Measurements from ENCODE around the gene SHE. TPM values are rescaled to one million over a fixed set of nuclear protein-coding genes. Genes with fewer than 3 reads are reported as not detected.

Gene SHE
- total and polyA plus RNA-seq, 10 of the 15 experiments (the other 5 are each of a cell fraction or from before 2014, with no cell fraction given) = under 0.01 to 0.05 (median 0.03) TPM; not detected in 3

GRCh38 chr1:154533952-154534844 lies 32.0 kb upstream of the SHE start:
- Histone ChIP-seq H4K20me1 (ENCODE audit: control insufficient read depth, insufficient read depth) (no peaks in the 10 kb centered on the region), H3K27me3 (replicated peaks in 1 of 2; ENCODE audit: control insufficient read depth in 2 of 2, insufficient read depth in 2 of 2, low read length in 1 of 2) (peaks cover 0 to 1% of the 10 kb centered on the region in 2 experiments; a peak in 2 of 4 replicates), H3K9ac (ENCODE audit: control insufficient read depth, insufficient read depth, low read length) (no peak overlapping the region), H3K4me1 (ENCODE audit: control insufficient read depth, insufficient read depth, low read length) (no peaks in the 10 kb centered on the region), H2AFZ (ENCODE audit: control insufficient read depth, low read depth, low read length) (no peak overlapping the region), H3K79me2 (ENCODE audit: control insufficient read depth, insufficient read depth, low read length) (no peaks in the 10 kb centered on the region), H3K36me3 (ENCODE audit: control insufficient read depth in 2 of 2, insufficient read depth in 2 of 2, low read length in 1 of 2) (no peaks in the 10 kb centered on the region), H3K4me3 (no peak overlapping the region), H3K9me3 (replicated peaks; ENCODE audit: control insufficient read depth, insufficient read depth, low read length) (no peaks in the 10 kb centered on the region; the same call in 2 of the 3 replicates), H3K4me2 (ENCODE audit: control insufficient read depth, insufficient read depth) (no peak overlapping the region), H3K27ac (ENCODE audit: control insufficient read depth, insufficient read depth) (no peak overlapping the region)
- no peak for FAIRE-seq
- BruUV-seq (replicated peaks) = no TSS peak
- ChIA-PET RAD21 (ENCODE audit: unreplicated experiment) (interaction anchor here (1.0 to 1.2 kb wide), 3 partner anchors 34 to 55 kb away, joined by 3 read pairs; no protein-coding TSS in a partner anchor), SMC1A (ENCODE audit: uncharacterized antibody, unreplicated experiment) (interaction anchor here (1.7 to 3.1 kb wide), 3 partner anchors 12 to 67 kb away, joined by 4 to 16 read pairs (median 15); no protein-coding TSS in a partner anchor), CTCF (interaction anchor here (0.6 to 4.6 kb wide), 13 partner anchors 12 to 498 kb away, joined by 3 to 26 read pairs (median 3); no protein-coding TSS in a partner anchor), POLR2A (interaction anchor here (1.0 kb wide), 1 partner anchor 40 kb away, joined by 3 read pairs; no protein-coding TSS in a partner anchor)
- DNase-seq (ENCODE audit: low read depth, low spot score) = no peak
- 35% methylated on average over 11 of the region's 11 CpGs for WGBS (ENCODE audit: insufficient coverage, insufficient replicate concordance, low lambda C conversion rate, missing lambda C conversion rate)
- in situ Hi-C loops (cut with MboI) (no loop called here), intact Hi-C loops (cut with micrococcal nuclease; ENCODE audit: unreplicated experiment) (no loop called here)
- ATAC-seq = 0 out of 3 replicates have a peak, but pooled peaks have one; percentile 31
- no peak for TF ChIP-seq ZBTB33 (IDR thresholded peaks at IDR 0.05)
- TF ChIP-seq E2F4 (IDR thresholded peaks at IDR 0.05; ENCODE audit: low read depth, low read length) = no peak
- peak; percentile 28 for TF ChIP-seq RAD21 (IDR thresholded peaks at IDR 0.05; ENCODE audit: insufficient read depth, low read depth, low read length)
- no peak for TF ChIP-seq E4F1 (IDR thresholded peaks at IDR 0.05; ENCODE audit: borderline replicate concordance, partially characterized antibody)
- no peak for TF ChIP-seq RCOR1 (conservative IDR thresholded peaks at IDR 0.05; ENCODE audit: low read depth, low read length)
- no peak for TF ChIP-seq PAX8 (IDR thresholded peaks at IDR 0.05)
- no peak for TF ChIP-seq KAT2A (conservative IDR thresholded peaks at IDR 0.05; ENCODE audit: control insufficient read depth, low read depth, low read length)
- no peak for TF ChIP-seq PBX3 (IDR thresholded peaks at IDR 0.05; ENCODE audit: insufficient replicate concordance, low read depth, low read length)
- TF ChIP-seq, protein P1, sequence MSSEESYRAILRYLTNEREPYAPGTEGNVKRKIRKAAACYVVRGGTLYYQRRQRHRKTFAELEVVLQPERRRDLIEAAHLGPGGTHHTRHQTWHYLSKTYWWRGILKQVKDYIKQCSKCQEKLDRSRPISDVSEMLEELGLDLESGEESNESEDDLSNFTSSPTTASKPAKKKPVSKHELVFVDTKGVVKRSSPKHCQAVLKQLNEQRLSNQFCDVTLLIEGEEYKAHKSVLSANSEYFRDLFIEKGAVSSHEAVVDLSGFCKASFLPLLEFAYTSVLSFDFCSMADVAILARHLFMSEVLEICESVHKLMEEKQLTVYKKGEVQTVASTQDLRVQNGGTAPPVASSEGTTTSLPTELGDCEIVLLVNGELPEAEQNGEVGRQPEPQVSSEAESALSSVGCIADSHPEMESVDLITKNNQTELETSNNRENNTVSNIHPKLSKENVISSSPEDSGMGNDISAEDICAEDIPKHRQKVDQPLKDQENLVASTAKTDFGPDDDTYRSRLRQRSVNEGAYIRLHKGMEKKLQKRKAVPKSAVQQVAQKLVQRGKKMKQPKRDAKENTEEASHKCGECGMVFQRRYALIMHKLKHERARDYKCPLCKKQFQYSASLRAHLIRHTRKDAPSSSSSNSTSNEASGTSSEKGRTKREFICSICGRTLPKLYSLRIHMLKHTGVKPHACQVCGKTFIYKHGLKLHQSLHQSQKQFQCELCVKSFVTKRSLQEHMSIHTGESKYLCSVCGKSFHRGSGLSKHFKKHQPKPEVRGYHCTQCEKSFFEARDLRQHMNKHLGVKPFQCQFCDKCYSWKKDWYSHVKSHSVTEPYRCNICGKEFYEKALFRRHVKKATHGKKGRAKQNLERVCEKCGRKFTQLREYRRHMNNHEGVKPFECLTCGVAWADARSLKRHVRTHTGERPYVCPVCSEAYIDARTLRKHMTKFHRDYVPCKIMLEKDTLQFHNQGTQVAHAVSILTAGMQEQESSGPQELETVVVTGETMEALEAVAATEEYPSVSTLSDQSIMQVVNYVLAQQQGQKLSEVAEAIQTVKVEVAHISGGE (CRISPR knock-in tag; IDR thresholded peaks at IDR 0.05) = no peak

Measured in GM12878 (cell line).